ENCODE measurements around the gene EDDM13. TPM values are rescaled to one million over a fixed set of nuclear protein-coding genes. Genes with fewer than 3 reads are reported as not detected.

Gene EDDM13
- total RNA-seq, 1 donor from 2014 or later: not detected

DNA sequence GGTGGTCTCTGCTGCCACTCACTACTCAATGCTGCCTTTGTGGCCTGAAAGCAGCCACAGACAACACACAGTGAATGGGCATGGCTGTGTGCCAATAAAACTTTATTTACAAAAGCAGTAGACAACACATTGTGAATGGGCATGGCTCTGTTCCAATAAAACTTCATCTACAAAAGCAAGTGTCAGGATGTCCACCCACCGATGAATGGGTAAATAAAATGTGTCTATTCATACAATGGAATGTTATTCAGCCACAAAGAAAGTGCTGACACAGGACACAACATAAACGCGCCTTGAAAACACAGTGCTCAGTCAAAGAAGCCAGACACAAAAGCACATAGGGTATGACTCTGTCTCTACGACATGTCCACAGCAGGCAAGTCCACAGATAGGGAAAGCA is 22.0 kb downstream of the EDDM13 start:
- H3K9me3 Mint-ChIP-seq (ENCODE audit: unreplicated experiment): peaks cover 9% of the 10 kb centered on the region
- H3K36me3 Mint-ChIP-seq (ENCODE audit: unreplicated experiment): peaks cover 15% of the 10 kb centered on the region
- H3K27me3 Mint-ChIP-seq (ENCODE audit: unreplicated experiment): peaks cover 3% of the 10 kb centered on the region
- DNase-seq: no peak
- no peaks in the 10 kb centered on the region for H3K4me1 Mint-ChIP-seq (ENCODE audit: low read depth, unreplicated experiment)
- H3K27ac Mint-ChIP-seq (ENCODE audit: unreplicated experiment): no peak overlapping the region
- no peak overlapping the region for H3K4me3 Mint-ChIP-seq (ENCODE audit: unreplicated experiment)
- TF ChIP-seq, protein P1, sequence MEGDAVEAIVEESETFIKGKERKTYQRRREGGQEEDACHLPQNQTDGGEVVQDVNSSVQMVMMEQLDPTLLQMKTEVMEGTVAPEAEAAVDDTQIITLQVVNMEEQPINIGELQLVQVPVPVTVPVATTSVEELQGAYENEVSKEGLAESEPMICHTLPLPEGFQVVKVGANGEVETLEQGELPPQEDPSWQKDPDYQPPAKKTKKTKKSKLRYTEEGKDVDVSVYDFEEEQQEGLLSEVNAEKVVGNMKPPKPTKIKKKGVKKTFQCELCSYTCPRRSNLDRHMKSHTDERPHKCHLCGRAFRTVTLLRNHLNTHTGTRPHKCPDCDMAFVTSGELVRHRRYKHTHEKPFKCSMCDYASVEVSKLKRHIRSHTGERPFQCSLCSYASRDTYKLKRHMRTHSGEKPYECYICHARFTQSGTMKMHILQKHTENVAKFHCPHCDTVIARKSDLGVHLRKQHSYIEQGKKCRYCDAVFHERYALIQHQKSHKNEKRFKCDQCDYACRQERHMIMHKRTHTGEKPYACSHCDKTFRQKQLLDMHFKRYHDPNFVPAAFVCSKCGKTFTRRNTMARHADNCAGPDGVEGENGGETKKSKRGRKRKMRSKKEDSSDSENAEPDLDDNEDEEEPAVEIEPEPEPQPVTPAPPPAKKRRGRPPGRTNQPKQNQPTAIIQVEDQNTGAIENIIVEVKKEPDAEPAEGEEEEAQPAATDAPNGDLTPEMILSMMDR (IDR thresholded peaks at IDR 0.05; ENCODE audit: partially characterized antibody, unreplicated experiment): no peak

DNA sequence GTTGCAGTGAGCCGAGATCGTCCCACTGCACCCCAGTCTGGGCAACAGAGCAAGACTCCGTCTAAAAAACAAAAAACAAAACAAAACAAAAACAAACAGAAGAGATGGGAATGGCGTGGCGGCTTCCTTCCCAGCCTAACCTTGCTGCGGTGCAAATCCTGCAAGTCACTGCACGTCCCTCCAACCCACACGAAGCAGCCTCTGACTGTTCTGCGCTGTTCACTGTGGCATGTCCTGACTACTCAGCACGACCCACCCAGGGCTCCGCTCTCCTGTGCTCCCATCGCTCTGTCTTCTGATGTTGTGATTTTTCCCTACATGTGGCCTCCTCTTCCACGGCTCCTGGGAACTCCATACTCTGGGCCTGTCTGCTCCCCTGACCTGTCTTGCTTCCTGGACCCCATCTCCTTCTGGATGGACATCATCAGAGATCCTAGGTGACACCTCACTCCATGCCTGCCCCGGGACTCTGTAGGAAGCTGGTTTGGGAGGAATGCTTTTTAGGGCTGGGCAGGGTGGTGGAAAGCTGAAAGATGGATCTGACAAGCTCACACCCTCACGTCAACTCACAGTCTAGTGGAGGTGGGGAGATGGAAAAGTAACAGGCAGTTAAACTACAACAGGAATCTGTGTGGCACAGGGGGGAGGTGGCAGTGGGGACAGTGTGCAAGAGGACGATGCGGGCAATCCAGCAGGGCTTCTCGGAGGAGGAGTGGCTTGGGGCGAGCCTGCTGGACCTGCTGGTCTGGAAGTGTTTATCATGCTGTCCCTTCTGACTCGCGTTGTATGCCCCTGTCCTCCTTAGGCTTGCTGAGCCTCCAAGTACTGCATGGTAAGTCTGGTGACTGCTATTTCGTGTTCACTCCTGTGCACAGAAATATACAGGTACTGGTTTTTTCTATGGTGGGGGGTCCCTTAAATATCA is 23.2 kb downstream of the EDDM13 start:
- no peaks in the 10 kb centered on the region for H3K4me1 Mint-ChIP-seq (ENCODE audit: low read depth, unreplicated experiment)
- peaks cover 3% of the 10 kb centered on the region for H3K27me3 Mint-ChIP-seq (ENCODE audit: unreplicated experiment)
- TF ChIP-seq, protein P1 (IDR thresholded peaks at IDR 0.05; ENCODE audit: partially characterized antibody, unreplicated experiment): no peak
- peaks cover 18% of the 10 kb centered on the region for H3K36me3 Mint-ChIP-seq (ENCODE audit: unreplicated experiment)
- H3K9me3 Mint-ChIP-seq (ENCODE audit: unreplicated experiment): peaks cover 9% of the 10 kb centered on the region
- H3K4me3 Mint-ChIP-seq (ENCODE audit: unreplicated experiment): no peak overlapping the region
- no peak for DNase-seq
- H3K27ac Mint-ChIP-seq (ENCODE audit: unreplicated experiment): no peak overlapping the region

DNA sequence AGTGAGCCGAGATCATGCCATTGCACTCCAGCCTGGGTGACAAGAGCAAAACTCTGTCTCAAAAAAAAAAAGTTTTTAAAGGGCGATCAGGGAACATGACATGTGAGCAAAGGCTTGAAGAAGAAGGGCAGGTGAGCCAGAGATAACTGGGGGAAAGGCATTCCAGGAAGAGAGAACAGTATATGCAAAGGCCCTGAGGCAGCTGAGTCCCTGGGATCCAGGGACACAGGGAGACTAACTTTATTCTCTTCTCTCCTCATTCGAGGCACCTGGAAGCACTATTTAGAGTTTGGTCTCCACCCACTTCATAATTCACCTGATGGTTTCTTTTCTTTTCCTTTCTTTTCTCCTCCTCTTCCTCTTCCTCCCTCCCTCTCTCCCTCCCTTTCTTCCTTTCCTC is 24.5 kb downstream of the EDDM13 start:
- H3K4me3 Mint-ChIP-seq (ENCODE audit: unreplicated experiment): no peak overlapping the region
- H3K4me1 Mint-ChIP-seq (ENCODE audit: low read depth, unreplicated experiment): no peaks in the 10 kb centered on the region
- DNase-seq: no peak
- TF ChIP-seq, protein P1 (IDR thresholded peaks at IDR 0.05; ENCODE audit: partially characterized antibody, unreplicated experiment): no peak
- H3K27ac Mint-ChIP-seq (ENCODE audit: unreplicated experiment): no peak overlapping the region
- peaks cover 3% of the 10 kb centered on the region for H3K27me3 Mint-ChIP-seq (ENCODE audit: unreplicated experiment)
- H3K9me3 Mint-ChIP-seq (ENCODE audit: unreplicated experiment): peaks cover 7% of the 10 kb centered on the region
- peaks cover 19% of the 10 kb centered on the region for H3K36me3 Mint-ChIP-seq (ENCODE audit: unreplicated experiment)

DNA sequence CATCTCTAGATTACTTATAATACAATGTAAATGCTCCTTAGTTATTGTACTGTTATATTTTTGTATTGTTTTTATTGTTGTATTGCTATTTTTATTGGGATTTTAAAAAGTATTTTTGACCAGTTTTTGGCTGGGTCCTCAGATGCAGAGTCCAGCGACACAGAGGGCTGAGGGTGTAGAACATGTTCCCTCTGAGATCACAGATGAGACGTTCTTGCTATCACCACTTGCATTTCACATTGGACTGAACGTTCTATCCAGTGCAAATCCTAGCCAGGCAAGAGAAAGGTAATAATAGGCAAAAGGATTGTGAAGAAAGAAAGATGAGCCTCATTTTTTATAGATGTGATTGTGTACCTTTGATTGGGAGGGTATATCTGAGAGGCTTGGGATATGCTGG is 27.1 kb downstream of the EDDM13 start:
- Mint-ChIP-seq H3K36me3 (ENCODE audit: unreplicated experiment) (peaks cover 20% of the 10 kb centered on the region), H3K27ac (ENCODE audit: unreplicated experiment) (no peak overlapping the region)

More for the DNA sequence above, 27.1 kb downstream of the EDDM13 start:
- DNase-seq: no peak
- Mint-ChIP-seq H3K4me3 (ENCODE audit: unreplicated experiment) (no peak overlapping the region), H3K9me3 (ENCODE audit: unreplicated experiment) (peaks cover 8% of the 10 kb centered on the region), H3K4me1 (ENCODE audit: low read depth, unreplicated experiment) (no peaks in the 10 kb centered on the region), H3K27me3 (ENCODE audit: unreplicated experiment) (peaks cover 3% of the 10 kb centered on the region)
- TF ChIP-seq, protein P1 (IDR thresholded peaks at IDR 0.05; ENCODE audit: partially characterized antibody, unreplicated experiment): no peak

Data from glutamatergic neuron (in vitro differentiated cells).